ENCODE data around the gene CMC2.

DNA sequence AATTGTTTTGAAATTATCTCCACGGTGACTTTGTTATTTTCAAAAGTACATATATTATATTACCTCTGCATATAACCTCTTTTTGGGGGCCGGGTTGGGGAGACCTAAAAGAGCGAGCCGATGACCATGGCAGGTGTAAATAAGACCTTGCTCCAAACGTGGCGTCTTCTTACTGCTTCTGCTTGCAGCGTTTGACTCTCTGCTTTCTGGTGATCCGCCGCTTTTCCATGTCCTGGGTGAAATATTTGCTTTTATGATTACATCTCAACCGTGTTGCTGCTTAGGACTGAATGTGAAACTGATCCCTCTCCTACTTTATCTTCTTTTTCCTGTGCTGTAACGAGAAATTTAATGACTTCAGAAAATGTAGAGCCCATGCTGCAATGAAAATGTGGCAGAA, 47.1 kb upstream of the CMC2 start:
- TF ChIP-seq EP300 (IDR thresholded peaks at IDR 0.05) = no peak
- TF ChIP-seq, protein P1, sequence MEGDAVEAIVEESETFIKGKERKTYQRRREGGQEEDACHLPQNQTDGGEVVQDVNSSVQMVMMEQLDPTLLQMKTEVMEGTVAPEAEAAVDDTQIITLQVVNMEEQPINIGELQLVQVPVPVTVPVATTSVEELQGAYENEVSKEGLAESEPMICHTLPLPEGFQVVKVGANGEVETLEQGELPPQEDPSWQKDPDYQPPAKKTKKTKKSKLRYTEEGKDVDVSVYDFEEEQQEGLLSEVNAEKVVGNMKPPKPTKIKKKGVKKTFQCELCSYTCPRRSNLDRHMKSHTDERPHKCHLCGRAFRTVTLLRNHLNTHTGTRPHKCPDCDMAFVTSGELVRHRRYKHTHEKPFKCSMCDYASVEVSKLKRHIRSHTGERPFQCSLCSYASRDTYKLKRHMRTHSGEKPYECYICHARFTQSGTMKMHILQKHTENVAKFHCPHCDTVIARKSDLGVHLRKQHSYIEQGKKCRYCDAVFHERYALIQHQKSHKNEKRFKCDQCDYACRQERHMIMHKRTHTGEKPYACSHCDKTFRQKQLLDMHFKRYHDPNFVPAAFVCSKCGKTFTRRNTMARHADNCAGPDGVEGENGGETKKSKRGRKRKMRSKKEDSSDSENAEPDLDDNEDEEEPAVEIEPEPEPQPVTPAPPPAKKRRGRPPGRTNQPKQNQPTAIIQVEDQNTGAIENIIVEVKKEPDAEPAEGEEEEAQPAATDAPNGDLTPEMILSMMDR (IDR thresholded peaks at IDR 0.05) = no peak
- no peak for TF ChIP-seq POLR2A (IDR thresholded peaks at IDR 0.05)

All from ovary (tissue), 3 donors.